GM19463 (cell line): ENCODE measurements around the gene SERGEF.
"Not testable (repeated sequence)": the region's sequence is repeated elsewhere in the genome, so short reads cannot be mapped to it uniquely, and the experiment has no call there.

ENCODE experiments used
- ATAC-seq: cut with Tn5 transposase; IDR thresholded peaks from one replicate; pipeline ENCODE4 v1.9.1; 2021; ENCODE audit warnings: mild to moderate bottlenecking, moderate library complexity; ENCODE audit not compliant: unreplicated experiment

SERGEF gene

DNA sequence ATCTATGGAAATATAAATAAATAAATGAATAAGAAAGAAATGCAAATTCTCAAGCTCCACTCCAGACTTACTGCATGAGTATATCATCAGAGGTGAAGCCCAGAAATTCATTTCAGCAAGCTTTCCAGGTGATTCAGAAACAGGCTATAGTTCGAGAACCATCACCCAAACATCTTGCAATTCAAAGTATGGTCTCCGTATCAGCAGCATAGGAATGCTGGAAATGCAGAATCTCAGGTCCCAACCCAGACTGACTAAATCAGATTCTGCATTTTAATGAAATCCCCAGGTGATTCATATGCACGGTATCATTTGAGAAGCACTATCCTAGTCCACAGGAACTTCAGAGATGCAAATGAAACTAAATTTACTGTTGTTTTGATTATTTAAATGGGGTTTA, 95.3 kb downstream of the SERGEF start:
- no peak for ATAC-seq

DNA sequence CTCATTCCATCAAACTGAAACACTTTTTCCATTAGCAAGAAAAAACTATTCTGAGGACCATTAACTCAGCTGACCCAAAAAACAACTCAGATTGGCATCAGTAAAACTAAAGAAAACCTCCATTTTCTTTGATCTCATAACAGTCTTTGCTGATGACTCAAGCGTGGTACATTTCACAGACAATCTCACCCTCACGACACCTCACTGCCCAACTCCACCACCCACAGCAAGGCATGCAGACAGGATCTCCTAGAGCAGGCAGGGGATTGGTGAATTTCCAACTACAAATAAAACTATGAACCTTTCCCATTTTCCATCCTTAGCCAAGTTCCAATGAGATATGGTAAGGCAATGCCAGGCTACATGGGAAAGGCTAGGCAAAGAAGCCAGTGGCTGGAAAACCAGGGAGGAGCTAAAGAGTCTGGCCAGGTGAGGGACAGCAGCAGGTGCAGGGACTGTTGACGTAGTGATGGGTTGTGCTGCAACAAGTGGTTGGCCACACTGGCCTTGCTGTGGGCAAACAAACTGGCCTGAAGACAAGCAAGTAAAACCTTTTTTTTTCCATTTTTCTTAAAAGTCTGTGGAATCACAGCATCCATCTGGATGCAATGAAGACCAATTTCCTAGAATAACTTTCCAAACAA, 97.2 kb downstream of the SERGEF start:
- ATAC-seq = no peak

DNA sequence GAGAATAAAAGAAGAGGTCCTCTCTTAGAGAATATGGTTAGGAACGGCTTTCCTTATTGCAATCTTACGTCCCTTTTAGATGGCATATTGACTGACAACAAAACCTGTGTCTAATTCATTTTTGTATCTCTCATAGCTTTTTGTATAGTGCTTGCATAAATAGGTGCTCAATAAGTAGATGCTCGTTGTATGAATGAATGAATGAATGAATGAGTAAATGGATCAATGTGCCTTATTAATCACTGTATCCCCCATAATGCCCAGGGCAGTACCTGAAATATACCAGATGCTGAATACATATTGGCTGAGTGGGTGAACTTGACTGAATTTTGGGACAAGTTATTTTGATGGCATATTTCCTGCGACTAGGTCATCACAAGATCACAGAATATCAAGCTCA, 97.9 kb downstream of the SERGEF start:
- no peak for ATAC-seq

DNA sequence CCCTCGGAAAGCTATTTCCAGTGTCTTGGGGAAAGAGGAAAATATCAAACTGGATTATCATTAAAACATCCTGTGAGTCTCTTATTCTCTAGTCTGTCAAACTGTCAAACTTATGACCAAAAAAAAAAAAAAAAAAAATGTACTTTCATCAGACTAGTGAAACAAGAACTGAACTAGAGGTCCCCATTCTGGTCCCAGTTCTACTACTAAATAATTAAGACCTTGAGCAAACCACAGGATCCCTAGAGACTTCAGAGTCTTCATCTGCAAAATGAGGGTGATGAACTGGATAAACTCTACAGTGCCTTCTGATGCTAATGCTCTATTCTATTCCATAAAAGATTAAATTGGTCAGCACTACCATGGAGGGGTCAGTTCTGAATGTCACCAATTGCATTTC, 105.8 kb downstream of the SERGEF start:
- ATAC-seq = no peak

DNA sequence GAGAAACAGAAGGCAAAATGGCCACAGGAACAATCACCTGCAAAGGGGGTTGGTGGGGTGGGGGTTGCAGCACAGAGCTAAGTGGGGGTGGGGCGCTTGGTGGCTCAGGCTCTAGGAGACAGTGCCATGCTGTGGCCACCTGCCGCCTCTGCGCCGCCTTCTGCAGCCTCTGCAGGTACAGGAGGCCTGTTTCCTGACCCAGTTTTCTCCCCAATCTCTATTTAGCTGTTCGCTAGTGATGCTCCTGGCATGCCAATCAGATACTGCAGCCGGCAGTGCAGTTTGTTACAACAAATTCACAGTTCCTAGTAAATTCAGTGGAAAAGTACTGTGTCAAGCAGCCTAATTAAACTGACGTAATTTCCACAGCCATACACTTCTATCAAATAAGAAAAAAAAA, 106.4 kb downstream of the SERGEF start:
- no peak for ATAC-seq

DNA sequence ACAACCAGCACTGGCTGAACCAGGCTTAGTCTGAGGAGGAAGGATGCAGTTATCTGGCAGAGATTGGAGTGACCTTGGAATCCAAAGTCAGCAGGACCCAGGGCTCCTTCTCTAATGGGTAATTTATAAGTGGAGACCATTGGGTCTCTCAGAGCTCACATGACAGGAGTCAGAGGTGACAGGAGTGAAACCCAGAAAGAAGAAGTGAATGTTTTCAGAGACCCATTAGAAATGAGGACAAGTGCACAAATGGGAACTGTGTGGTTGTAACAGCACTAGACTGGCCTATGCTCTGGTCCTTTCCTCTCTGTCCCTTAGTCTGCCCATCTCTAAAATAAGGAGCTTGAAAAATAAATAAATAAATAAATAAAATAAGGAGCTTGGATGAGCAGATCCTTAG, 107.4 kb downstream of the SERGEF start:
- peak; percentile 93 for ATAC-seq

DNA sequence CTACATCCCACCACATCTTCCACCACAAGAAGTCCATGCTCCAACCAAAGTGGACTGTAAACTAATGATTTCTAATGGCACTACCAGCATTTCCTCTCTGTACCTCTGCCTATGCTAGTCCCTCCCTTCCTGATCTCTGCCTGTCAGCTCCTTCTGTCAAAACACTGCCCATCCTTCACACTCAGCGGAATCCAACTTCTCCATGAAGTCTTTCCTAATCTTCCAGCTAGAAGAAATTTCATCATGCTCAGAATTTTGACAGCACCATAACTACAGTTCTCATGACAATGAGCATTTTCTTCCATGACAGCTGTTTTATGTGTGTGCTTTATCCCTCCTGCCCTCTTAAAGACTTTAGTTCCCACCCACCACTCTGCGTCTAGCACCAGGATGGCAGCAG, 111.4 kb downstream of the SERGEF start:
- ATAC-seq = no peak

DNA sequence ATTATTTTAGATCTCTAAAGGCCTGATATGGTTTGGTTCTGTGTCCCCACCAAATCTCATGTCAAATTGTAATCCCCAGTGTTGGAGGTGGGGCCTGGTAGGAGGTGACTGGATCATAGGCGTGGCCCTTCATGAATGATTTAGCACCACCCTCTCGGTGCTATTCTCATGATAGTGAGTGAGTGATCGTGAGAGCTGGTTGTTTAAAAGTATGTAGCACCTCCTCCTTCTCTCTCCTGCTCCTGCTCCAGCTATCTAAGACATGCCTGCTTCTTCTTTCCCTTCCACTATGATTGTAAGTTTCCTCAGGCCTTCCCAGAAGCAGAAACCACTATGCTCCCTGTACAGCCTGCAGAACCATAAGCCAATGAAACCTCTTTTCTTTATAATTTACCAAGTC, 114.1 kb downstream of the SERGEF start:
- no peak for ATAC-seq

DNA sequence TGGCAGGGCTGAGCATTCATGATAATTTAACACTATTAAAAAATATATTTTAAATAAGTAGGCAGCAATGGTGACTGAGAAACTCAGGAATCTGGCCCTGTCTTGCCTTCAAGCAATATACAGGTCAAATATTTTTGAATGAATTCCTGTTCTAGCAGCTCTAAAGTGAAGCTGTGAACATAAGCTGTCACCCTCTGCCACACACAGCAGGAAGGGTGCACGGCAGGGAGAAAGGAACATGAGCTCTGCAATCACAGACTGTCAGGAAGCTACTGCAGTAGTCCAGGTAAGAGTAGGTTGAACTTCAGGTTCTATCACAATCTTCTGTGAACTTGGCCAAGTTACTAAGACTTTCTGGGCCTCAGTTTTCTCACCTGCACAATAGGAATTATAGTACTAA, 114.8 kb downstream of the SERGEF start:
- no peak for ATAC-seq

DNA sequence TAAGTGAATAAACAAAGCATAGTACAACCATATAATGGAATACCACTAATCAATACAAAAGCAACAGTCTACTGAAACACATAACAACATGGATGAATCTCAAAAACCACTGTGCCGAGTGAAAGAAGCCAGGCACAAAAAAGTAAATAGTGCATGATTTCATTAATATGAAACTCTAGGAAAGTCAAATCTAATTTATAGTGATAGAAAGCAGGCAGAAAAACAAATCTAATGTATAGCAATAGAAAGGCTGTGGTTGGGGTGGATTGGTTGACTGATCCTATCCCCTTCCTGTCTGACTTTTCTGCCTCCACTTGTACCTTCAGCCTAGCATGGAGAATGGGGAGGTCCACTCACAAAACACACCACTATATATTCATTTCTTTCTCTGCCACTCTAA, 115.4 kb downstream of the SERGEF start:
- no peak for ATAC-seq

DNA sequence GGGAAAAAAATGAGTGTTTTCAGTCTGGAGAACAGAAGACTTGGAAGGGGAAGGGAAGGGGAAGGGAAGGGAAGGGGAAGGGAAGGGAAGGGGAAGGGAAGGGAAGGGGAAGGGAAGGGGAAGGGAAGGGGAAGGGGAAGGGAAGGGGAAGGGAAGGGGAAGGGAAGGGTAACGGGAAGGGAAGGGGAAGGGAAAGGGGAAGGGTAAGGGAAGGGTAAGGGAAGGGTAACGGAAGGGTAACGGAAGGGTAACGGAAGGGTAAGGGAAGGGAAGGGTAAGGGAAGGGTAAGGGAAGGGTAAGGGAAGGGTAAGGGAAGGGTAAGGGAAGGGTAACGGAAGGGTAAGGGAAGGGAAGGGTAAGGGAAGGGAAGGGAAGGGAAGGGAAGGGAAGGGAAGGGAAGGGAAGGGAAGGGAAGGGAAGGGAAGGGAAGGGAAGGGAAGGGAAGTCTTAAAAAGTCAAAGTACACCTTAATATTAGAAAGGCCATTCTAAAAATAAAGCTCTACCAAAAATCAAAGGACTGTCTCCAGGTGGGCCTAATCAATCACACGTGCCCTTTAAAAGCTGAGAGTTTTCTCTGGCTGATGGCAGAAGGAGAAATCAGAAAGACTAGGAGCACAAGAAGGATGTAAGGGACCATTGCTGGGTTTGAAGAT, 116.2 kb downstream of the SERGEF start:
- ATAC-seq = not testable (repeated sequence)

DNA sequence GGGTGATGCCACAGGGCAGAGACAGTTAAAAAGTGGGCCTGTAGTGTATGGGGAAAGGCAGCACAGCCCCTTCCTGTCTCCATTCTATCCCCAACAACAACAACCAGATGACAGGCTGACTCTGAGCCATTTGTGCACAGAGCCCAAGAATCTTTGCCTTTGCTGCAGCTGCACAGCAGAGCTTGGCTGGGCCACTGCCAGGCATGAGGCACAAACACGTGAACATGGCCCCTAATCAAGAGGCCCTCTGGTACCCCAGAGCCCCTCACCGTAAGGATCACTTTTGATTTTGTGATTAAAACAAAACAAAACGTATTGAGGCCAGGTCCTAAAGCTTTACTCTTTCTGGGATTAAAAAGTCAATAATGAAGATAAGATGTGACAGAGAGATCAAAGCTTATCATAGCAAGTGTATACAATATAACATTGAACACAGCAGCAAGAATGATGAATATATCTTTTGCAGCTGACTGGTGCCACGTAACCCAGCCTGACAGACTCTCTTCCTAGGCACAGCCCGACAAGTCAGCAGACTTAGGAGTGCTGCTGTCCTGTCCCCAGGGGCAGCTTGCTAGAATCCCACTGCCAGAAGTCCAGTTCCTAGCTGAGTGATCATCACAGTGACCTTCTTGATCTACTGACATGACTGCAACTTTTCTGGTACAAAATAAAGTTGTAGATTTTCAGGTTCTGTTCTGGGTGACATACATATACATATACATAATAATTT, 117.8 kb downstream of the SERGEF start:
- no peak for ATAC-seq

DNA sequence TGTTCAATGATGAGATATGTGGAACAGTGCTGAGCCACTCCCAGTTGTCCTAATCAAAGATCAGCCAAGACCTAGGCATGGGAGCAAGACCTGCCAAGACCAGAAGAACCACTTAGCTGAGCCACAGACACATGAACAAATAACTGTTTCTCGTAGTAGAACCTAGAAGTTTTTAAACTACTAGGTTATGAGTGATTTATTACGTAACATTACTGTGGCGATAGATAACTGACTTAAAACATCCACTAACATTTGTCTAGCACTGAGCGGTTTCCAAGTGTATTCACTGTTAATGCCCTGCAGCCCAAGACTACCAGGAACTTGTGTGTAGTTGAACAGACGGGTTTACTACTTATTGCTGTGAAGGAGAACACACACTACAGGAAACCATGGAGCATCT, 120.4 kb downstream of the SERGEF start:
- ATAC-seq = no peak

DNA sequence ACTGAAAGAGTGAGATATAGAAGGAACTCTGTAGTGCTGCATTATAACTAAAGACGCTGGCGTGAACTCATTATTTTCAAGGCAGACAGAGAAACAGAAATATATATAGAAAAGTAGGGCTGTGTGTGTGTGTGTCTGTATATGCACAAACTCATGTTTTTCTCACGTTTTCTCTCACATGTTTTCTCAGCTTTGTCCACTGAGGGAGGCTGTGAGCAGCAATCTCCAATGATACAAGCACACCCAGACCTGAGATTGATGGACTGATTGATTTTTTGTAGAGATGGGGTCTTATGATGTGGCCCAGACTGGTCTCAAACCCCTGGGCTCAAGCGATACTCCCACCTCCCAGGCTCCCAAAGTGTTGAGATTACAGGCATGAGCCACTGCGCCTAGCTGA, 122.5 kb downstream of the SERGEF start:
- ATAC-seq = no peak

DNA sequence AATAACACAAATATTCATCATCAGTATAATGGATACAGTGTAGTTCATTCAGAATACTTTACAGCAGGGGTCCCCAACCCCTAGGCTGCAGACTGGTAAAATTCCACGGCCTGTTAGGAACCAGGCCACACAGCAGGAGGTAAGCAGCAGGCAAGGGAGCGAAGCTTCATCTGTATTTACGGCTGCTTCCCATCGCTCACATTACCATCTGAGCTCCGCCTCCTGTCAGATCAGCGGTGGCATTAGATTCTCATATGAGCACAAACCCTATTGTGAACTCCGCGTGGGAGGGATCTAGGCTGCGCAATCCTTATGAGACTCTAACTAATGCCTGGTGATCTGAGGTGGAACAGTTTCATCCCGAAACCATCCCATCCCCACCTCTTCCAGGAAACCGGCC, 125.1 kb downstream of the SERGEF start:
- ATAC-seq = no peak

DNA sequence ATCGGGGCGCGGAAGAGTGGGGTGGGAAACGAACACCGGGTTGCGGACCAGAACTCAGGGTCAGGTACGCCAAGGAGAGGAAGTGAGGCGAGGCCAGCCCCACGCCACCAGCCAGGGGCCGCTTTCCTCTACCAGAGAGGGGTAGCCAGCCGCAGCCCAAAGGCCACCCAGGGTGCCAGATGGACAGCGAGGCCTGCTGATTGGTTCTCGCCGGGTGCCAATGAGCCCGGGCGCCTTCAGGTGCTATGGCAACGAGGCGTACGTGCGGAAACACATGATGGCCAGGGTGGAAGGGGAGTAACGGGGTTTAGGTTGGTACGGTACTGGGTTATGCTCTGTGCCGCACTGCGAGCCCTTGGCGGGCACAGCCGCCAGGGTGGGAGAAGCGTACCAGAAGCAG, 128.9 kb downstream of the SERGEF start:
- ATAC-seq = no peak

DNA sequence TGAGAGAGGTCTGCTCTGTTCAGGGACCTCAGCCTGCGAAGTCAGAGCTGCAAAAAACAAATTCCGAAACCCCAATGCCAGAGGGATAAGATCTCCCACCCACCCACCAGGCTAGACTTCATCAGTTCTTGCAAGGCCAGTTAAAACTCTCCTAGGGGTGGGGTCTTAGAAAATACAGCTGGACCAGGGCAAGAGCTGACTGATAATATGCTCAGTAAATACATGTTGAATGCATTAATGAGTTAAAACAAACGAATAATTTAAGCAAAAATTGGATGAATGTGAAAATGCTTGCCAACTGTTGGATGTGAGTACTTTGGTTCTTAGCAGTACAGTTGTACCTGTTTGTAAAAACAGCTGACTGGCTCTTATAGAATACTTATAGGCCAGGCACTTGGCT, 129.8 kb downstream of the SERGEF start:
- no peak for ATAC-seq

DNA sequence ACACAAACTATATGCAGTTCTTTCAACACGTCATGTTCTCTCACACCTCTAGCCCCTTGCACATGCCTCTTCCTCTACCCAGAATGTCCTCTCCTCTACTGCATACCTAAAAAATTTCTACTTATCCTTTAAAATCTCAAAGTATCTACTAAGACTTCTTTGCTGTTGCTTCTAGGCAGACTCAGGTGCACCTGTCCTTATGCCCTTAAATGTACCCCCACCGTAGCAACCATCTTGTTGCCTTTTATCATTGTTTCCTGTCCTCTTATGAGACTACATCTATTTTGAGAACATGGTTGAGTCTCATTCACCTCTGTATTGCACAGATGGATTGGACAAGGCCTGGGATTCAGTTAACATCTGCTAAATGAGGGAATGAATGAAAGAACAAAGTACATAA, 134.1 kb downstream of the SERGEF start:
- no peak for ATAC-seq

DNA sequence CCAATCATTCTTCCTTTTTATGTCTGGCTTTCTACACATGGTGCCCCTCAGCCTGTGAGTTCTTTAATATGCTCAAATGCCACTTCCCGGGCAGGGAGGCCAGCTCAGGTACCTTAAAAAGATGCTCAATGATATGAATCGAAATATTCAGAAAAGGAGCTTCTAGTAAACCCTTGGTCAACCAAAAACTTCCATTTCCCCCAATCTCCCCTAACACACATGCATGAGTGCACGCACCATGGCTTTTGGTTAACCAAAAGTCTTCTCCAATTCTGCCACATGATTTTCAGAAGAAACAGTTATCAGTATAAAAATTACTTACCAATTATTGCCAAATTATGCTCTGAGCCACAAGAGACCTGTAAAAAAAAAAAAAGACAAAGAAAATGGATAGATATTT, 135.0 kb downstream of the SERGEF start:
- ATAC-seq = peak; percentile 53

DNA sequence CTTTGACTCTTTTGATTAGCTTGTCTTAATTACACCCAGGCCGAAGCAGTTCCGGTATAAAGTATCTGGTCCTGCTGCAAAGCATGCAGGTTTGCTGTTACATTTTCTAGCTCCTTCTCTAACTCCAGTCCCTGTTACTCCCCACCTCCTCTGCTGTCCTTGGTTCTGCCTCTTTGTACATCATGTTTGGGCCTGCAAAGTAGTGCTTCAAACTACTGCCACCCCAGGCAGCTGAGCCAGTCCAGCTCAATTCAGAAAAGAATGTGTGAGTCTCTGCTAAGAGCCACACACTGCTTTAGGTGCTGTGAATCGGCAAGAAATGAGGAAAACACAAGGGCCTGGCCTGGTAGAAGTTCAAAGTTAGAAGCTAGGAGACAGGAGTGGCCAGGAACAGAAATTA, 136.0 kb downstream of the SERGEF start:
- ATAC-seq = no peak

DNA sequence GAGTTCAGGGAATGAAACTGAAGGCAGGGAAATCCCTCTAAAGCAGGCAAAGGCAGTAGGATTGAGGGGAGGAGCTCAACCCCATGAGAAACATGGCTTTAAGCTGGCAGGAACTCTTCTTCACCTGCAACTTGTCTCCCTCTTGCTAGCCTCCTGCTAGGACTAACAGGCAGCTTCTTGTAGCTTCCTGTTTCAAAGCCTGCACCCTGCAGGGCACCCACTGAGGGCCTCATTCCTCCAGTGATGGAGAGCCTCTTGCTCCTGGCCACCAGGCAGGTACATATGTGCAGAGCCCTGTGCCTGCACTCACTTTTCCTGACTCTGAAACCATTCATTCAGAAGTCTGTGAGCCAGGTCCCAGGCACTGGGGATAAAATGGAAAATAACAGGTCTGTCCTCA, 137.0 kb downstream of the SERGEF start:
- no peak for ATAC-seq

DNA sequence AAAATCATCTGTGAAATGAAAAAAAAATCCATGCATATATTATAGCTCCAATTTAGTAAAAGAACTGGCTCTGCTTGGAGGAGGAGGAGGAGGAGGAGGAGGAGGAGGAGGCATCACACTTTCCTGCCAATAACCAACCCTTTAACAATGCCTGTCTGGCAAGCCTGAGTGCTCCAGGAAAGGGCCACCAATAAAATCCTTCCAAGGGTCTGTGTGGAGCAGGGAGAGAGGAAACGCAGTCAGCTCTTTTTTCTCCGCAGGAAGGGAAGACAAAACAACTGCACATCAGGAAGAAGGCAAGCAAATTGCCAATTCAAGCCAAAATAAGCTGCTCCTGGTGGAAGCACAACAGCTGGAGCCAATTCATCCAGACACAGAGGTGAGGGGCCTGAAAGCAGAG, 139.3 kb downstream of the SERGEF start:
- no peak for ATAC-seq
